GM12801 (cell line): ENCODE results near the gene HDAC4.

ENCODE experiments used
- TF ChIP-seq, protein P1 (sequence below): IDR thresholded peaks from one replicate; pipeline ENCODE4 v1.5.1; 2011; ENCODE audit warnings: control low read depth; ENCODE audit not compliant: insufficient read length; ENCODE audit errors: extremely low read depth

HDAC4 gene

DNA sequence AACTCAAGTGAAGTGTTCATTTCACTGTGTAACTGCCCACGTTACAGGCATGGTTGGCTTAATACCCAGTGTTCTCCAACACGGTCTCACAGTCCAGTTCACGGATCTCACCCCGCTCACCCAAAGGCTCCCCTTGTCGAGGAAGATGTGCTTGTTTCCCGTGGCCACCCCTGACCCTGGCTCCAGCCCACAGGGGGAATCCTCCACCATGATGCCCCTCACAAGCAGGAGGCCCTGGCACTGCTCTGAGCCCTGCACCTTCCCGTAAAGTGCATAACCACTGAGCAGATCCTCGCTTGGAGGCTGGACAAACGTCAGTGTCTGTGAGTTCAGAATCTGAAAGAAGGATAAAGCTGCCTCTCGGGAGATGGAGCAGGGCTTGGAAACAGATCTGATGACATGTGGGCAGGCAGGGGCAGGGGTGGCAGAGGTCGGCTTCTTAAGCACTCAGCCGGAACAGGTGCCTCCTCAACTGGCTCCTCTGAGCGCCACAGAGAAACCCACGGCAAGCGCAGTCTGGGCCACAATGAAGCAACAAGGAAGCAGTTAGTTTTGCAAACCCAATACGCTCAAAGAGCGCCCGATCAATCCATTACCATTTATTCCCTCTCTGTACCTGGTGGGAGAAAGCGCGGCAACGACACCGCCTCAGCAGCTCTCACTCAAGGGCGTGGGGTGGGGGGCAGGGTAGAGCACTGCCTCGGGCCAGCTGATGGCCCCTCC lies 17.6 kb downstream of the HDAC4 start:
- TF ChIP-seq, protein P1, sequence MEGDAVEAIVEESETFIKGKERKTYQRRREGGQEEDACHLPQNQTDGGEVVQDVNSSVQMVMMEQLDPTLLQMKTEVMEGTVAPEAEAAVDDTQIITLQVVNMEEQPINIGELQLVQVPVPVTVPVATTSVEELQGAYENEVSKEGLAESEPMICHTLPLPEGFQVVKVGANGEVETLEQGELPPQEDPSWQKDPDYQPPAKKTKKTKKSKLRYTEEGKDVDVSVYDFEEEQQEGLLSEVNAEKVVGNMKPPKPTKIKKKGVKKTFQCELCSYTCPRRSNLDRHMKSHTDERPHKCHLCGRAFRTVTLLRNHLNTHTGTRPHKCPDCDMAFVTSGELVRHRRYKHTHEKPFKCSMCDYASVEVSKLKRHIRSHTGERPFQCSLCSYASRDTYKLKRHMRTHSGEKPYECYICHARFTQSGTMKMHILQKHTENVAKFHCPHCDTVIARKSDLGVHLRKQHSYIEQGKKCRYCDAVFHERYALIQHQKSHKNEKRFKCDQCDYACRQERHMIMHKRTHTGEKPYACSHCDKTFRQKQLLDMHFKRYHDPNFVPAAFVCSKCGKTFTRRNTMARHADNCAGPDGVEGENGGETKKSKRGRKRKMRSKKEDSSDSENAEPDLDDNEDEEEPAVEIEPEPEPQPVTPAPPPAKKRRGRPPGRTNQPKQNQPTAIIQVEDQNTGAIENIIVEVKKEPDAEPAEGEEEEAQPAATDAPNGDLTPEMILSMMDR, result no peak

DNA sequence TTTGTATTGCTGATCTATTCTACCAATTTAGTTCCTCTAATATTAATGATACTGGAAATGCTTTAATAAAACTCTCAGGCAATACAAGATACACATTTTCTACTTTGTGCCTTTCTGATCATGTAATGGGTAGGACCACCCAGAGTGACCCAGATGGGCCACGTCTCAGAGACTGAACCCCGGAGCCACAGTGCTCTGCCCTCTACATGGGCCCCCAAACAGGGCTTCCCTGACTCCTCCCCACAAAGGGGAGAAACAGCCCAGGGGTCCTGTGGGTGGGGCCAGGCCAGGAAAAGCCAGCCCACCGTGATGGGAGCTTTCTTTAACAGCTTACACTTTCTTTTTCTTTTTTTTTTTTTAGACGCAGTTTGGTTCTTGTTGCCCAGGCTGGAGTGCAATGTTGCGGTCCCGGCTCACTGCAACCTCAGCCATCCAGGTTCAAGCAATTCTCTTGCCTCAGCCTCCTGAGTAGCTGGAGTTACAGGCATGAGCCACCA lies 18.4 kb downstream of the HDAC4 start:
- TF ChIP-seq, protein P1, result no peak

DNA sequence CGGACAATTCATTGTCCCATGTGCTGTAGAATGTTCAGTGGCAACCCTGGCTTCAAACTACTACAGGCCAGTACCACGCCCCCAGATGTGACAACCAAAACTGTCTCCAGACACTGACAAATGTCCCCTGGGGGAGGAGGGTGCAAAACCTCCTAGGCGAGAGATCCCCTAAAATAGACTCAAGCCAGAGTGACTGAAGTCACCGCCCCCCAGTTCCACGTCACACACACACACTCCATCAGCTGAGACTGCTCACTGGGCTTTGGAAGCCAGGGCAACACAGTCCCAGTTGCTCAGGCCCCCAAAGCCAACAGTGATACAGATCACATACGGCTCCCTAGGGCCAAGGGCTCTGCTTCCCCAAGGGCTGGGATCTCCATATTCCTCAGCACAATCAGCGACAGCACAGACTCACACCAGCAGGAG lies 19.1 kb downstream of the HDAC4 start:
- TF ChIP-seq, protein P1, result no peak

DNA sequence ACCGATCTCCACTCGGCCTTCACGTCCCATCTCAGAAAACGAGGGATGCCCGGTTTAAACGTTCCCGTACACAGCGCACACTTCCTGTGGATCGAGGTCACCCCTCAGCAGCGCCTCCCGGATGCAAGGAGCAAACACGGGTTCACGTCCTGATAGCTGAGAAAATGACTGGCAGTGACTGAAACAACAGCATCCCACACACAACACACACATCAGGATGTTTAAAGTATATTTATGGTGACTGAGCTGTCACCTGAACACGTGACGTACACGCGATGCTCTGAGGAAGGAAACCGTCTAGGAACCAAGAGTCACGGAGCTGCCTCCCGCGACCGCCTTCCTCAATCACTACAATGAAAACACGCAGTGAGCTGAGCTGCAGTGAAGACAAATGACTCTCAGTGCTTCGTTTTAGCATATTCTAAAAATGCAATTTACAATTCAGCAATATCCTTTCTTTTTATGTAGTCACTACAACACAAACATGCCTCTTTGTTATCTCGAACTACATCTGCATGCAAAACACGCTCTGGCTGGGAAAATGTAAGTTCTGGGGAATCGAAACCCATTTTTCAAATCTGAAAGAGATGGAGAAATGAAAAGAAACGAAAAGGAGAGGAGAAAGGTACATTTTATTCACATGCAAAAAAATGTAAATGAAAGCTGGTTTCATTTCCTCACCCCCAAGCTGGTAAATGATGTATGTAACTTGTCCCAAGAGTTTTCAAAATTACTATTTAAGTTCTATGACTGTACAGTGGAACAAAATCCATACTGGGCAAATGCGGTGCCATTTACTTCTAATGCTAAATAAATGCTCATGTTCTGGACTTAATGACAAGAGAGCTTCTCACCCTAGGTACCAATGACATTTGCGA lies 19.8 kb downstream of the HDAC4 start:
- TF ChIP-seq, protein P1, result no peak

DNA sequence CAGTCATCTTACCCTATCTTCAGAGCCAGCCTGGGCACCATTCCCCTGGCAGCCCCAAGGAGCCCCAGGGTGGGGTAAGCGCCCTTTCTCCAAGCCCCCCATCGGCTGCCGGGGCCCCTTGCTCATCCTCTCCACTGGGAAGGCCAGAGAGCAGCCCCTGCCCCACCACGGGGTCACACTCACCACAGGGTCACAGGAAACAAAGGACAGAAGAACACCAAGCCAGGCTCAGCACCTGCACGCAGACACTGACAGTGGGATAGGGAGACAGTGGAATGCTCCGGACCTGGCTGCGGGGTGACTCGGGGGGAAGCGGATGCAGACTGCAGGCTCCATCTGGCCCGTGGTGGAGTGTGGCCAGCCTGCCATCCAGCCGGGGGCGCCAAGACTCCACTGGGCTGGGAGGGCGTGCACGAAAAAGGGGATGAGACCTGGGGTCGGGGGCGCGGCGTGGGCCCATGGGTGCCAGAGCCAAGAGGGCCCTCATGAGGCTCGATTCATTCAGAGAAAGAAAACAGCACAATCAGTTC lies 21.1 kb downstream of the HDAC4 start:
- TF ChIP-seq, protein P1, result no peak

DNA sequence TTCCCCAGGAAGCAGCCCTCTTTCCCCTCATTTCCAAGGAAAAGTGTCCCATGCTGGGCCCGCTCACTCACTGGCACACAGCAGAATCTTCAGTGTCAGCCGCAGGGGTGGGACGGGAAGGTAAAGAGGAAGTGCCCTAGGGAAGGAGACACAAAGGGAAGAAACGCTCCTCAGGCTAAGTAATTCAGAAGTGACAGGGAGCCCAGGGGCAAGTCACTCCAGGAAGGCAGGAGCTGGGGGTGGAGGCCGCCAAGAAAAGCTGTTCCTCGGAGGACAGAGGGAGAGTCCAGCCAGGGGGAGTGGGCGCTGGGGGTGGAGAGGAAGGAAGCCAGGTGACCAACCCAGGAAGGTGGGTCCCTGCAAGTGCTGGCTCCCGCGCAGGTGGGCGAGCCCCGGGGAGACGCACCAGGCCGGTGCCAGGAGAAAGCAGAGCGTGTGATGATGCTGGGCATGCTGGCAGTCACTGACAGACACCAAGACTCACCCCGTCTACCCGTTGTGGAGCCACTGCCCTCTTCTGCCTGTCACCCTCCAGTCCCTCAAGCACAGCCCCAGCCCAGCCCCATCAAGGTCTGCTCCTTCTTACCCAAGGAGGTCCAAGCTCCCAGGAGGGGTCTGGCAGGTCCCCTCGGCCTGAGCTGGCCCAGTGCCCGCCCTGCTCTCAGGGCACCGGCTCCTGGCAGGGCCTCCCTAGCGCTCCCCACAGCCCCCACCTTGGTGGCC lies 21.7 kb downstream of the HDAC4 start:
- TF ChIP-seq, protein P1, result no peak
